K562 (cell line): ENCODE data around the gene SZT2. TPM values are rescaled to one million over a fixed set of nuclear protein-coding genes. Genes with fewer than 3 reads are reported as not detected.

Experiments
- ATAC-seq: fragments of 200-7000 bp; cut with Tn5 transposase; 3 replicates; pipeline ENCODE4 v1.9.1; 2020; ENCODE audit warnings: moderate library complexity
- BruUV-seq: library from RNA; stranded (reverse); fragments of 400-500 nt; replicated peaks from 2 replicates; lab custom pipeline; 2021; lab: Mats Ljungman, UMichigan
- CTCF ChIA-PET: fragments of 300-600 bp; formaldehyde crosslinking; extraction: SDS; loops from one replicate; lab custom pipeline; 2021; ENCODE audit warnings: low intra/inter-chr PET ratio; lab: Yijun Ruan, JAX
- POLR2A ChIA-PET: fragments of 300-600, 350-650 bp; sonication (Branson Sonifier 250); formaldehyde crosslinking; extraction: SDS; loops from one replicate; lab custom pipeline; 2021; ENCODE audit warnings: antibody characterized with exemption, inconsistent platforms; lab: Yijun Ruan, JAX
- DNase-seq, 4 experiments: peaks; one replicate each; pipeline versions ENCODE4 v3.0.0 to v3.0.0-alpha.2; 2011 to 2018; ENCODE audit warnings: low spot score in 3 of 4, mixed read lengths in 3 of 4; ENCODE audit errors: extremely low read depth in 1 of 4
- FAIRE-seq: peaks from 2 replicates; lab custom pipeline; 2011; peaks lifted over from hg19 to GRCh38; lab: Jason Lieb, UNC
- H2AFZ ChIP-seq: 2 replicates; pipeline ENCODE4 v1.6.0; 2011; ENCODE audit warnings: low read depth, low read length, control low read depth, inconsistent platforms
- H3K27ac ChIP-seq: fragments of 200-600 bp; 3 replicates; pipeline ENCODE4 v1.8.0; 2011; ENCODE audit warnings: low read depth, mild to moderate bottlenecking, control low read depth, inconsistent platforms, low read length, moderate library complexity, mixed read lengths; ENCODE audit errors: extremely low read depth
- H3K27me3 ChIP-seq, 2 experiments: fragments of 300-600 bp in 1 of 2; 2 replicates in 1 of 2; 3 replicates in 1 of 2; pipeline versions ENCODE4 v1.6.0 to v1.8.0; 2011; ENCODE audit warnings: inconsistent platforms in 2 of 2, low read length in 2 of 2, mild to moderate bottlenecking in 1 of 2, mixed read lengths in 1 of 2, moderate library complexity in 1 of 2; ENCODE audit not compliant: control insufficient read depth in 2 of 2, insufficient read depth in 2 of 2
- H3K36me3 ChIP-seq: fragments of 300-600 bp; 3 replicates; pipeline ENCODE4 v1.8.0; 2011; ENCODE audit warnings: mild to moderate bottlenecking, low read length, inconsistent platforms; ENCODE audit not compliant: control insufficient read depth, insufficient read depth
- H3K4me1 ChIP-seq, 2 experiments: fragments of 200-600 bp in 1 of 2; replicated peaks in 1 of 2; 2 replicates in 1 of 2; 3 replicates in 1 of 2; pipeline versions ENCODE4 v1.5.1 to v1.8.0; 2011; ENCODE audit warnings: inconsistent platforms in 2 of 2, low read length in 2 of 2, mild to moderate bottlenecking in 1 of 2, mixed read lengths in 1 of 2, moderate library complexity in 1 of 2; ENCODE audit not compliant: control insufficient read depth in 2 of 2, insufficient read depth in 2 of 2
- H3K4me2 ChIP-seq: 2 replicates; pipeline ENCODE4 v1.6.1; 2011; ENCODE audit warnings: low read length, control low read depth, inconsistent platforms, mixed read lengths; ENCODE audit not compliant: insufficient read depth
- H3K4me3 ChIP-seq: fragments of 200-600 bp; sonication (generic), shearing (Covaris generic); 2 replicates; pipeline ENCODE4 v1.5.1; 2016; ENCODE audit warnings: control low read depth, inconsistent platforms
- H3K79me2 ChIP-seq: fragments of 200-600 bp; 3 replicates; pipeline ENCODE4 v1.8.0; 2011; ENCODE audit warnings: low read length, inconsistent platforms; ENCODE audit not compliant: control insufficient read depth, insufficient read depth
- H3K9ac ChIP-seq, 2 experiments: 2 replicates each; pipeline versions ENCODE4 v1.6.0 to v1.6.1; 2011; ENCODE audit warnings: low read depth in 2 of 2, low read length in 2 of 2, control low read depth in 1 of 2, inconsistent platforms in 1 of 2, mild to moderate bottlenecking in 1 of 2, mixed read lengths in 1 of 2; ENCODE audit not compliant: insufficient read depth in 1 of 2
- H3K9me1 ChIP-seq: one replicate; pipeline ENCODE4 v1.6.0; 2011; ENCODE audit warnings: inconsistent platforms, mild to moderate bottlenecking, low read length, moderate library complexity; ENCODE audit not compliant: control insufficient read depth, insufficient read depth
- H3K9me3 ChIP-seq: replicated peaks from 2 replicates; pipeline ENCODE4 v1.5.1; 2011; ENCODE audit warnings: low read depth, low read length, inconsistent platforms; ENCODE audit not compliant: control insufficient read depth, insufficient read depth
- H4K20me1 ChIP-seq: replicated peaks from 2 replicates; pipeline ENCODE4 v1.6.1; 2011; ENCODE audit warnings: low read length, inconsistent platforms, mixed read lengths; ENCODE audit not compliant: control insufficient read depth, insufficient read depth
- CHD7 ChIP-seq: fragments of 200-600 bp; sonication (generic); IDR thresholded peaks from one replicate; pipeline ENCODE4 v1.6.1; 2012; ENCODE audit warnings: mild to moderate bottlenecking, low read depth, low read length, inconsistent platforms
- CREB3 ChIP-seq: fragments of 450-650 bp; conservative IDR thresholded peaks from 2 replicates; pipeline ENCODE4 v1.6.1; 2016; ENCODE audit warnings: missing genetic modification characterization, low read depth, mild to moderate bottlenecking, missing compliant biosample characterization, moderate library complexity
- HOXB6 ChIP-seq: fragments of 250-450 bp; sonication (Bioruptor Pico); IDR thresholded peaks from 2 replicates; pipeline ENCODE4 v1.5.1; 2022; ENCODE audit warnings: mild to moderate bottlenecking, borderline replicate concordance
- MAFG ChIP-seq: fragments of 450-650 bp; conservative IDR thresholded peaks from 2 replicates; pipeline ENCODE4 v1.6.1; 2016; ENCODE audit warnings: missing genetic modification characterization, missing compliant biosample characterization
- NCOR1 ChIP-seq: fragments of 450-650 bp; IDR thresholded peaks from 2 replicates; pipeline ENCODE4 v1.6.1; 2016; ENCODE audit warnings: mild to moderate bottlenecking, moderate library complexity
- PATZ1 ChIP-seq: fragments of 250-450 bp; sonication (Bioruptor Pico); IDR thresholded peaks from 2 replicates; pipeline ENCODE4 v1.5.0; 2020; ENCODE audit warnings: mild to moderate bottlenecking, borderline replicate concordance
- ZNF77 ChIP-seq: fragments of 250-450 bp; sonication (Bioruptor Pico); IDR thresholded peaks from 2 replicates; pipeline ENCODE4 v1.5.0; 2020
- WGBS: fragments of 100-300 bp; shearing (Covaris generic); methylation state at CpG from one replicate; pipeline ENCODE4 v1.1.6; 2016; ENCODE audit warnings: low coverage, mixed read lengths; ENCODE audit not compliant: insufficient coverage; ENCODE audit errors: missing lambda C conversion rate; 5-methylcytosine and 5-hydroxymethylcytosine counted together
- in situ Hi-C: fragments of 300-500 bp; cut with MboI; formaldehyde crosslinking; loops from 4 replicates; pipeline ENCODE4 v1.15.0; 2018; ENCODE audit warnings: inconsistent platforms, mixed read lengths
- intact Hi-C: fragments of 100-400 bp; cut with micrococcal nuclease; formaldehyde crosslinking; loops from 2 replicates; pipeline ENCODE4 v1.14.2; 2022
- polyA plus RNA-seq, 8 experiments: library from polyadenylated mRNA; depleted of rRNA in 4 of 8; stranded (reverse) in 5 of 8; unstranded in 3 of 8; fragments of >200 nt; fragmentation: Nextera tagmentation in 2 of 8; fragmentation: Illumina TruSeq in 1 of 8; extraction: Ambion mirVana in 2 of 8; extraction: Trizol in 1 of 8; gene quantifications; 2 replicates each; pipeline versions ENCODE4 v1.2.1 to v1.2.3, GENCODE V29; 2011 to 2014; ENCODE audit warnings: inconsistent platforms in 1 of 8, missing spikeins in 1 of 8
- total RNA-seq, 7 experiments: library from RNA; depleted of rRNA in 6 of 7; stranded (reverse); fragments of >200 nt in 6 of 7; fragmentation: Illumina TruSeq in 2 of 7; extraction: Trizol in 2 of 7; gene quantifications; 2 replicates each; pipeline versions ENCODE4 v1.2.1 to v1.2.3, GENCODE V29; 2011 to 2021; ENCODE audit warnings: low replicate concordance in 1 of 7

SZT2 gene
- total and polyA plus RNA-seq, 9 of the 15 experiments (the other 6 are each of a cell fraction or from before 2014, with no cell fraction given), result 0.88 to 31.0 (median 12.8) TPM

- ATAC-seq (no peak), FAIRE-seq (no peak), DNase-seq (no peak)
- ChIA-PET POLR2A (interaction anchor here (1.0 to 1.6 kb wide), 6 partner anchors 11 to 25 kb away, joined by 3 to 4 read pairs (median 4); partner anchors contain the start of genes MED8 and SZT2), CTCF (no interaction called here)
- intact Hi-C loops (no loop called here), in situ Hi-C loops (no loop called here)
- peaks cover 46 to 62% of the 10 kb centered on the region in 2 experiments for H3K4me1 ChIP-seq
- H3K4me3 ChIP-seq, result no peak overlapping the region
- peaks cover 17% of the 10 kb centered on the region for H3K9me1 ChIP-seq
- H3K9me3 ChIP-seq, result no peaks in the 10 kb centered on the region
- H3K4me2 ChIP-seq, result no peak overlapping the region
- no TSS peak for BruUV-seq
- peaks cover 67% of the 10 kb centered on the region for H3K36me3 ChIP-seq
- H3K9ac ChIP-seq, result peak overlapping the region in 1 of 2 experiments; percentile 61; a peak in 2 of 4 replicates
- peaks cover 68% of the 10 kb centered on the region for H3K79me2 ChIP-seq
- no peak overlapping the region for H2AFZ ChIP-seq
- H4K20me1 ChIP-seq, result peaks cover 10% of the 10 kb centered on the region; the same call in 1 of the 2 replicates
- peak overlapping the region; percentile 2; the same call in 1 of the 3 replicates for H3K27ac ChIP-seq
- H3K27me3 ChIP-seq, result no peaks in the 10 kb centered on the region
- WGBS, result 80% methylated on average over 5 of the region's 5 CpGs
- TF ChIP-seq HOXB6 (CRISPR knock-in tag), result no peak
- no peak for TF ChIP-seq ZNF77
- 0 out of 2 replicates have a peak, but pooled peaks have one; percentile 9 for TF ChIP-seq NCOR1
- TF ChIP-seq CREB3, result no peak
- TF ChIP-seq CHD7, result no peak
- TF ChIP-seq MAFG, result no peak
- no peak for TF ChIP-seq PATZ1 (CRISPR knock-in tag)
Observed at GRCh38 chr1:43363935-43364525, 25.7 kb upstream of the SZT2 start.
